KMS-11 (cell line): Measurements from ENCODE around the gene PCDH7.

Experiments used
- H2AFZ ChIP-seq: fragments of 200-600 bp; sonication (generic); 2 replicates; pipeline ENCODE4 v1.6.1; 2016; ENCODE audit warnings: antibody characterized with exemption, mixed run types, low read depth
- H3K27ac ChIP-seq: fragments of 200-600 bp; sonication (generic); 2 replicates; pipeline ENCODE4 v1.6.1; 2016; ENCODE audit warnings: mild to moderate bottlenecking, mixed run types
- H3K27me3 ChIP-seq: fragments of 200-600 bp; sonication (generic); 2 replicates; pipeline ENCODE4 v1.6.1; 2017; ENCODE audit warnings: mild to moderate bottlenecking, low read depth, mixed run types, moderate library complexity; ENCODE audit not compliant: insufficient read depth
- H3K36me3 ChIP-seq: fragments of 200-600 bp; sonication (generic); 2 replicates; pipeline ENCODE4 v1.6.1; 2017; ENCODE audit warnings: mild to moderate bottlenecking, mixed run types; ENCODE audit not compliant: insufficient read depth
- H3K4me1 ChIP-seq: fragments of 200-600 bp; sonication (generic); 2 replicates; pipeline ENCODE4 v1.6.1; 2016; ENCODE audit warnings: mild to moderate bottlenecking, low read depth, mixed run types; ENCODE audit not compliant: poor library complexity, severe bottlenecking
- H3K4me2 ChIP-seq: fragments of 200-600 bp; sonication (generic); 2 replicates; pipeline ENCODE4 v1.7.0; 2016; ENCODE audit warnings: mild to moderate bottlenecking, mixed run types
- H3K4me3 ChIP-seq: fragments of 200-600 bp; sonication (generic); IDR thresholded peaks from 2 replicates; pipeline ENCODE4 v1.6.1; 2017; ENCODE audit warnings: low read depth, low read length, mixed read lengths; ENCODE audit not compliant: insufficient read depth
- H3K79me2 ChIP-seq: fragments of 200-600 bp; sonication (generic); 2 replicates; pipeline ENCODE4 v1.6.1; 2016; ENCODE audit warnings: low read depth, mixed run types; ENCODE audit not compliant: insufficient read depth
- H3K9ac ChIP-seq: fragments of 200-600 bp; sonication (generic); 2 replicates; pipeline ENCODE4 v1.6.1; 2016; ENCODE audit warnings: mild to moderate bottlenecking, mixed run types
- H4K20me1 ChIP-seq: fragments of 200-600 bp; sonication (generic); 2 replicates; pipeline ENCODE4 v1.6.1; 2016; ENCODE audit warnings: mild to moderate bottlenecking, mixed run types; ENCODE audit not compliant: insufficient read depth
- CTCF ChIP-seq: fragments of 200-600 bp; sonication (generic); conservative IDR thresholded peaks from 2 replicates; pipeline ENCODE4 v1.6.1; 2017; ENCODE audit warnings: low read depth, mild to moderate bottlenecking, antibody characterized with exemption, low read length, moderate library complexity, mixed read lengths

The PCDH7 gene

GRCh38 chr4:30768277-30768676 is 48.1 kb downstream of the PCDH7 start:
- Histone ChIP-seq H3K9ac (no peak overlapping the region), H3K4me1 (no peaks in the 10 kb centered on the region), H3K79me2 (no peaks in the 10 kb centered on the region), H3K4me3 (no peak overlapping the region), H3K4me2 (no peak overlapping the region), H2AFZ (no peak overlapping the region), H3K27ac (no peak overlapping the region), H3K27me3 (no peaks in the 10 kb centered on the region), H4K20me1 (no peaks in the 10 kb centered on the region), H3K36me3 (no peaks in the 10 kb centered on the region)
- TF ChIP-seq CTCF, result no peak

GRCh38 chr4:30769093-30769492 is 48.9 kb downstream of the PCDH7 start:
- H4K20me1 ChIP-seq, result no peaks in the 10 kb centered on the region
- no peak overlapping the region for H3K4me2 ChIP-seq
- no peaks in the 10 kb centered on the region for H3K27me3 ChIP-seq
- H2AFZ ChIP-seq, result no peak overlapping the region
- H3K4me1 ChIP-seq, result no peaks in the 10 kb centered on the region
- H3K4me3 ChIP-seq, result no peak overlapping the region
- H3K79me2 ChIP-seq, result no peaks in the 10 kb centered on the region
- no peak for TF ChIP-seq CTCF
- H3K36me3 ChIP-seq, result no peaks in the 10 kb centered on the region
- H3K27ac ChIP-seq, result no peak overlapping the region
- H3K9ac ChIP-seq, result no peak overlapping the region

GRCh38 chr4:30770049-30770549 is 49.9 kb downstream of the PCDH7 start:
- Histone ChIP-seq H3K4me2 (no peak overlapping the region), H3K27ac (no peak overlapping the region)

GRCh38 chr4:30770812-30771211 is 50.6 kb downstream of the PCDH7 start:
- H3K4me2 ChIP-seq, result no peak overlapping the region
- no peak for TF ChIP-seq CTCF
- H3K27ac ChIP-seq, result no peak overlapping the region
- H3K27me3 ChIP-seq, result no peaks in the 10 kb centered on the region
- H4K20me1 ChIP-seq, result no peaks in the 10 kb centered on the region
- no peak overlapping the region for H3K9ac ChIP-seq
- H3K4me1 ChIP-seq, result no peaks in the 10 kb centered on the region
- H3K79me2 ChIP-seq, result no peaks in the 10 kb centered on the region
- no peak overlapping the region for H2AFZ ChIP-seq
- no peak overlapping the region for H3K4me3 ChIP-seq
- H3K36me3 ChIP-seq, result no peaks in the 10 kb centered on the region

More at GRCh38 chr4:30770049-30770549, 49.9 kb downstream of the PCDH7 start:
- Histone ChIP-seq H3K27me3 (no peaks in the 10 kb centered on the region), H3K4me1 (no peaks in the 10 kb centered on the region), H2AFZ (no peak overlapping the region), H4K20me1 (no peaks in the 10 kb centered on the region), H3K4me3 (no peak overlapping the region), H3K9ac (no peak overlapping the region), H3K36me3 (no peaks in the 10 kb centered on the region), H3K79me2 (no peaks in the 10 kb centered on the region)
- TF ChIP-seq CTCF, result no peak
